GM19452 (cell line): Measurements from ENCODE around the gene OR2S2.
"Not testable (repeated sequence)": the region's sequence is repeated elsewhere in the genome, so short reads cannot be mapped to it uniquely, and the experiment has no call there.

Experiments used
- ATAC-seq: cut with Tn5 transposase; IDR thresholded peaks from one replicate; pipeline ENCODE4 v1.9.1; 2021; ENCODE audit not compliant: unreplicated experiment

Gene OR2S2

DNA sequence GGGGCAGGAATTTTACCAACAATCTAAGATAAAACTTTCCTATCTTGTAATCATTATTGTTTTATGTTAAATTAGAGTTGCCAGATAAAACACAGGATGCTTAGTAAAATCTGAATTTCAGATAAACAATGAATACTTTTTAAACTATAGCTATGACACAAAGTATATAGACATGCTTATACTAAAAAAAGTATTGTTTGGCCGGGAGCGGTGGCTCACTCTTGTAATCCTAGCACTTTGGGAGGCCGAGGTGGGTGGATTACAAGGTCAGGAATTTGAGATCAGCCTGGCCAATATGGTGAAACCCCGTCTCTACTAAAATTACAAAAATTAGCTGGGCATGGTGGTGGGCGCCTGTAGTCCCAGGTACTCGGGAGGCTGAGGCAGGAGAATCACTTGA lies 23.9 kb downstream of the OR2S2 start:
- not testable (repeated sequence) for ATAC-seq

DNA sequence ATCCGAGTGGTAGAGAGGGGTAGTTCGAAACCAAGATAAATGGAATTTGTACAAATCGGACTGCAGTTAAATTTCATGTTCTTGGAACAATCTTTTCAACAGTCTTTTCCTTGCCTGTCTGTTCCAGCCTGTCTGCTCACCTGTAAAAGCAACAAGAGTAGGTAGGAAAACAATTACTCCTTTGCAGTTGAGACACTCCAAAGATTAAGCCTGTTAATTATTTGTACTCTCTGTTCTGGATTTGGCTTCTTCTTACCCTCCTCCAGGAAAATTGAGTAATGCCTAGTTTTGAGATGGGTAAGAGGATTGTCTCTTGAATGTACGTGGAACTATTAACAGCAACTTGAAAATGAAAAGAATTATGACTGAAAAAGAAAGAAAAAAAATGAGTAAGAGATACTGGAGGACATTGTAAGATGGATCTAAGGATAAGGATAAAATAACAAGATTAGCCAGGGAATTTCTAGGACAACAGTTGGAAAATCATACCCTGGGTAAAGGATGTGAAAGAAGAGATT lies 24.3 kb downstream of the OR2S2 start:
- ATAC-seq, result no peak

DNA sequence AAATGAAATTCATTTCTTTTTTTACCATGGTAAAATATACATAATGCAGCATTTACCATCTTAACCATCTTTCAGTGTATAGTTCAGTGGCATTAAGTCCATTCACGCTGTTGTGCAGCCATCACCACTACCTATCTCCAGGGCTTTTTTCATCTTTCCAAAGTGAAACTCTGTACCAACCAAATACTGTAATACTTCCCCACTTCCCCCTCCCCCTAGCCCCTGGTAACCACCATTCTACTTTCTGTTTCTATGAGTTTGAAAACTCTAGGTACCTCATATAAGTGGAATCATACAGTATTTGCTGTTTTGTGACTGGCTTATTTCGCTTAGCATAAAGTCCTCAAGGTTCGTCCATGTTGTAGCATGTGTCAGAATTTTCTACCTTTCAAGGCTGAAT lies 25.2 kb downstream of the OR2S2 start:
- no peak for ATAC-seq

DNA sequence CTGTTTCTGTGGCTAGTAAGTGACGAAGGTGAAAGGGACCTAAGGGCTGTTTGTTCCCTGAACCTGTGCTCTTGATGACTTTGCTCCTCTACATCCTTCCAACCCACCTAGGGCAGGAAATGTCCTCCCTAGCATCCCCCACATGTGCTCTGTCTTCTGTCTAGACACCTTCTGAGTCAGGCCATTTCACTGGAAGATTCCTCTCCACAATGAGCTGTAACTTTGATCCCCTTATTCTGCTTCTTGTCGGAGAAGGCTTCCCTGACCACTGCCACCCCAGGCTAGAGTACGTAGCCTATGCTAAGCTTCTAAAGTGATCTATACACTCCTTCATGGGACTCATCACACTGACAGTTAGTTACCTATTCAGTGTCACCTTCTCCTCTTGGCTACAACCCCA lies 27.0 kb downstream of the OR2S2 start:
- no peak for ATAC-seq

DNA sequence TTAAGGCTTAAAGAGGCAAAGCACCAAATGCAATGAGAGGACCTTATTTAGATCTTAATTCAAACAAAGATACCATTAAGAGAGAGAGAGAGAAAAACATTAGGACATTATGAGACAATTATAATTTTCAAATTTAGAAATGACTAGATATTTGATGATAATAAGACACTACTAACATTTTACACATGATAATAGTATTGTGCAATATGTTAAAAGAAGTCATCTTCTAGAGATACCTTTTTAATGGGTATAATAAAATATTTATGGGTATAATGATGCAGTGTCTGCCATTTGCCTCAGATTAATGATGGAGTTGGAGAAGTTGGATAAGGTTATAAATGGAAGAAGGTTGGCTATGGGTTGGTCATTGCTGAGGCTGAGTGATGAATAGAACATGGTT lies 27.4 kb downstream of the OR2S2 start:
- ATAC-seq, result no peak

DNA sequence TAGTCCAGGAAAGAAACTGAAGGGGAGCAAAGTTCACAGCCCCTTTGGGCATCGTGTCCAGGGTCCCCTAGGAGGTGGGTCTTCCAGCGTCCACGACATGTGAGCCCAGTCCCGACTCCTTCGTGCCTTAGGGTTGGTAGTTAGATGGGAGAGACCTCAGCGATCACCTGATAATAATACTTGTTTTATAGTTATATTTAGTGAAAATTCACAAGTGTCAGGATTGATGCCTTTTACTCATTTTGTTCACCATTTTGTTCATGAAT lies 28.6 kb downstream of the OR2S2 start:
- no peak for ATAC-seq

DNA sequence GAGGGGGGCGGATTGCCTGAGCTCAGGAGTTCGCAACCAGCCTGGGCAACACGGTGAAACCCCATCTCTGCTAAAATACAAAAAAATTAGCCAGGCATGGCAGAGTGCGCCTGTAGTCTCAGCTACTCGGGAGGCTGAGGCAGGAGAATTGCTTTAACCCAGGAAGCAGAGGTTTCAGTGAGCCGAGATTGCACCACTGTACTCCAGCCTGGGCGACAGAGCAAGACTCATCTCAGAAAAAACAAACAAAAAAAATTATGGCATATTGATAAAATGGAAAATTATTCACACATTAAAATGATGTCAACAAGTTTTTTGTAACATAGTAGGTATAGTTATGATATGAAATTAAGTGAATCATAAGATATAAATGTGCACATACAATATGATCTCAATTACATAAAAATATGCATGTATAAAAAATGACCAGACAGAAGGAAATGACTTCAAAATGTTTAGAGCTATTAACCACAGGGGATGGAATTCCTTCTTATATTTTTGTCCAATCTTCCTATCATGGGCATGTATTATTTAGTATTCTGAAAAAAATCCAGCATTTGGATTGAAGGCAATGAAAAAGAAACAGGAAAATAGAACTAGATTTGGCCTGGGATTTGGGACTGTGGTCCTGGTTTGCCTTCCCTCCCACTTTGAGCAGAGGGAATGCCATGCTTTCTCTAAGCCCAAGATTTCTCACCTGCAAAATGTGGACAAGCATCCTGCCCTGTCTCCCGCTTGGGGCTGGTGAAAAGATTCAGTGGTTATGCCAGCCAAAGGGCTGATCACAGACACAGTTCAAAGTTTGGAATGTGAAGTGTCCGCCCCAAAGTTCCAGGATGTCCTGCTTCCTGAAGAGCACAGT lies 29.1 kb downstream of the OR2S2 start:
- ATAC-seq, result no peak

DNA sequence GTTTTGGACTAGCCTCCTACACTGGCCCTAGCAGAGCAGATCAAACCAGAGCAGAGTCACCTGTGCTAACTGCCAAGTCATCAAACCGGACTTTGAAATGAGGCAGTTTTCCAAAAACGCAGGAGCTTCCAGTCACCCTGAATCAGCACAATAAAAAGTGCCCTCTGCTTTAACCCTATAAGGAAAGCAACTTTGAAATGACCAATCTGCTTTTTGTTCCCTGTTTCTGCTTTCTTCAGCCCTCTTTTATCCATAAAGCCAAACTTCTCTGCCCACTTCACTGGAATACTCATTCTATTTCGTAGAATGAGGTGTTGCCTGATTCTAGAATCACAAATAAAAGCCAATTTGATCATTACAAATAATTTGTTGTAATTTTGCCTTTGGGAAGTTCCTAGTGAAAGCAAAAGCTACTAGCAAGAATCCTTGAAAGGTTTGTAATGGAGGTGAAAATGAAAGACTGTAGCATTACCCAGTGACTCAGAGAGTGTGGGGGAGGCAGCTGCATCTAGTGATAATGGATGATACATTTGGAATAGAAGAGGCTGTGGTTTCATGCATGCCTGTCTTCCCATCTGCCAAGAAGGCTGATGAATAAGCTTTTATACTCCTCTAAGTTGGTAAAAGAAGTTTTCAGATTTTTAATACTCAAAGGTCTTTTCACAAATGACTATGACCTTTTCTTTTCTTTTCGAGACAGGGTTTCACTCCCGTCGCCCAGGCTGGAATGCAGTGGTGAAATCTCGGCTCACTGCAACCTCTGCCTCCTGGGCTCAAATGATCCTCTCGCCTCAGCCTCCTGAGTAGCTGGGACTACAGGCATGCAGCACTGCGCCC lies 33.8 kb downstream of the OR2S2 start:
- ATAC-seq, result no peak

DNA sequence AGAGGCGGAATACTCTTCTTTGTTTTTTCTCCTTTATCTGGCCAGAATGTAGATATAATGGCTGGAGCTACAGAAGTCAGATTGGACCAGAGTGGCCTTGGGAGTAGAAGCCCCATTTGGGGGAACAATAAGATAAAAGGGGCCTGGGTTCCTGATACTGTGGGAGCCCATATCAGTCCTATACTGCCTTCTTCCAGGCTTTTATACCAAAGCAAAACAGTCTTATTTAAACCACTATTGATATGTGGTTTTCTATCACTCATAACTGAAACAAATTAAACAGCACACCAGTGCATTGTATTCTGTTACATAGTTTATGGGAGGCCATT lies 34.4 kb downstream of the OR2S2 start:
- no peak for ATAC-seq

DNA sequence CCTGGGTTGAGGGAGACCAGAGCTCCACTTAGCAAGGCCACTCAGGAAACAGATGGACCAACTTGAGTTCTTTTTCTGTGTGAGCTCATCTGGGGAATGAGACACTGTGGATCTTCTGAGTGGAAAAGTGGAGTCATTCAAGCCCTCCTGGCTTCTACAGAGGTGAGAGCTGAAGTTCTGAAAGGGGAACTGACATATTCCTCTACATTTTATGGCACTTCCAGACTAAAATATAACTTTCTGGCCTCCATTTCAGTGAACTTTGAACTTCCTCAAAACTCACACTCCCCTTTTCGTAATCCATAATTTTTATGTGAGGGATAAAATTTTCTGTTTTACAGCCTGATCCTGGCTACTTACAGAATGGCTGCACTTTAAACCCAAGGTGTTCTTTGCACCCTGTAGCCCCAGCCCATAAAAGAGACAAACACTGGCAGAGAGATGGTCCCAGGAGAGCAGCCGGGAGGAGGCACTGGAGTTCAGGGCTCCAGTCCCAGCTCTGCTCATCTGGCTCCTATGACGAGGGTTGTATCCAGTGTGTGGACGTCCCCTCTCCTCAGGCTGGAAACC lies 37.8 kb downstream of the OR2S2 start:
- no peak for ATAC-seq

DNA sequence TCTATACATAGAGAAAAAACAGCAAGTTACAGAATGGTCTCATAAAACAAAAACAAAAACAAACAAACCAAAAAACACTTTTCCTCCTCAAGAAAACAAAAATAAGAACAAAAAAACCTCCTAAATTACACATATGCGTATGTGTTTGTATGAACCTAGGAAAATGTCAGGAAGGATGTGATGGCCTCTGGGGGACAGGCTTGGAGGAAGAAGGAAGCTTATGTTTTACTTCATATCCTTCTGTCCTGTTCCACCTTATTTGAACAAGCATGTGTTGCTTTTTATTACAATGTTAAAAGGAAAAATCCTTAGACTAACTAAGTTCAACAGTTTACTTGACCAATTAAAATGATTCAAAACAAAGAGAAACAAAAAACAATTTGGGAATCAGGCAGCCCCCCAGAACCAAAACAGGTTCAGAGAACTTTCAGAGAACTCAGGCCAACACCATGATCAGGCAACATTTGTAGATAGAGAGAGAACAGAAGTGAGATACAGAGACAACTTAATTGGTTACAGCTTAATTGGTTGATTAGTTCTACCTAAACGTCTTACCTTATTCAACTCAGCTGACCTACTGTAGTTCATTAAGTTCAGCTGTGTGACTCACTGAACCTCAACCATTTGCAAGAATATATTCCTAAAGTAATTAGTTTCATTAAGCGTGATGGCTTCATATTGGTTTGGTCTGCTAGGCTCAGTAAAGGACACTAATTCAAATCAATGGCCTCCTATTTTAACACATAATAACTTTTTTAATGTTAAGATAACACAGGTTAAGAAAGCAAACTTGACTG lies 38.5 kb downstream of the OR2S2 start:
- no peak for ATAC-seq

DNA sequence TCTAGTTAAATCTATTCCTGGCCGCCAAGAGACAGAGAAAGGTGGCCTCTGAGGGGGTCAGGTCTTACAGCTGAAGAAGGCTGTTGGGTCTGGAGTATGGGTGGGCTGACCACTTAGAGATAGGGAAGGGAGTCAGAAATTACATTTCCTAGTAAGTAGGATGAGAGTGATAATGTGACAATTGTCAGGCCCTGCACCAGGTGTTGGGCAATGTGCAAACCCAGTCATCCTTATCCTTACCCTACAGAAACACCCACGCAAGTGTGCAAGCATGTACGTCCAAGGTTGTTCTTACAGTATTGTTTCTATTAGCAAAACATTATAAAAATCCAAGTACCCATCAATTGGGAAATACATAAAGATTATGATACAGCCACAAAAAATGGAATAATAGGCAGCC lies 39.2 kb downstream of the OR2S2 start:
- no peak for ATAC-seq

DNA sequence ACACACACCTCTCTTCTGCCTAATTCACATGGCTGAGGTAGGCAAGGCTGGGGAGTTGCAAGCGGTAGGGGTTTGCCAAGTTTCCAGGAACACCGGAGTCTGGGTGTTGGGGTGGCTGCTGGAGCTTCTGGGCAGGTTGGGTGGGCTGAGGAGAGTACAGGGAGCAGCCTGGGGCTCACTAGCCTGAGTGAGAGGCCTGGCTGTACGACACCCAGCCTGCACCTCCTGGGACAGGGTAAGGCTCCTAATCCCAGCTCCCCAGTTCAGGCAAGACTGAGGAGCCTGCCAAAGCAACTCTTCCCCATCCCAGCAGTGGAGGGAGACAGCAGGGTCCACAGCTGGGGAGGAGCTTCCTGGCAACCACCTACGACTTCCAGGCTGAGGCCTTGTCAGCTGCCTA lies 40.7 kb downstream of the OR2S2 start:
- no peak for ATAC-seq

DNA sequence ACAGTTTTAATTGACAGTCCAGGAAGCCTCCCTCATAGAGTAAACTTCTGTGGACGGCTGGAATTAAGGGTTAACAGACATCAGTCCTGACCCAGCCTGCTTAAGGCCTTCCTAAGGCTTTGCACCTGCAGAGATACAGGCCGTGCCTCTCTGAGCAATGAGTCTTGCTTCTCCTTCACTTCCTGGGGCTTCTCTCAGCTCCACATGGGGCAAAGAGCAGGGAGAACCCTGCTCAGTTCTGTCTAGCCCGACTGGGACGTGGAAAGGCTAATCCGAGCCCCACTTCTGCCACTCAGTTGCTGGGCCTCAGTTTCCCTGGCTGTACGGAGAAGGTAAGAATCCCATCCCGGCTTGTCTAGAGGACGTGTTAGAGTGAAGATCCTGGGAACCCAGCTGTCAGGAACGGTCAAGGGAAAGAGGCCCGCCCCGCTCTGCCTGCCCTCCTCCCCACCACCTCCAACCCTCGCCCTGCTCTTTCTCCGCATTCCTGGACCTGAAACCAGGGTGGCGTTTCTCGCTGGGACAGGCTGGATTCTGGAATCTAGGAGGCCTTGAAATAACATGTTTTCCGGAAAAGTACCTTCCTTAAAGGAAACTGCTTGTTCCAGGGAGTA lies 42.2 kb downstream of the OR2S2 start:
- ATAC-seq, result no peak

DNA sequence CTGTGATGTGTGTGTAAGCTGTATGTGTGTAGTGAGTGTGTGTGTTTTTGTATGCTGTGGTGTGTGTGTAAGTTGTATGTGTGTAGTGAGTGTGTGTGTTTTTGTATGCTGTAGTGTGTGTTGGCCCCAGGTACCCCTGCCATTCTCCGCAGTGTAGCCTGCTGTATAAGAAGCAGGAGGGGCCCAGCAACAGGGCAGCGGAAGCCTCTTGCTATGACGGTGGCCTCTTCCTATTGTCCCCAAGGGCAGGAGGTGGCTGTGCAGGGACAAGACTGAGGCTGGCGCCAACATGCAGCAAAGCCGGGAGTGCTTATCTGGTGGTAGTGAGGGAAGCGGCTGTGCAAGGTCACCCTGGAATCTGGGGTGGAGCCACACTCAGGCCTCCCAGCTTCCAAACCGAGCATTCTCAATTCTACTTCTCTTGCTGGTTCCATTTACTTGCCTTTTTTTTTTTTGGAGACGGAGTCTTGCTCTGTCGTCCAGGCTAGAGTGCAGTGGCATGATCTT lies 43.6 kb downstream of the OR2S2 start:
- ATAC-seq, result no peak

DNA sequence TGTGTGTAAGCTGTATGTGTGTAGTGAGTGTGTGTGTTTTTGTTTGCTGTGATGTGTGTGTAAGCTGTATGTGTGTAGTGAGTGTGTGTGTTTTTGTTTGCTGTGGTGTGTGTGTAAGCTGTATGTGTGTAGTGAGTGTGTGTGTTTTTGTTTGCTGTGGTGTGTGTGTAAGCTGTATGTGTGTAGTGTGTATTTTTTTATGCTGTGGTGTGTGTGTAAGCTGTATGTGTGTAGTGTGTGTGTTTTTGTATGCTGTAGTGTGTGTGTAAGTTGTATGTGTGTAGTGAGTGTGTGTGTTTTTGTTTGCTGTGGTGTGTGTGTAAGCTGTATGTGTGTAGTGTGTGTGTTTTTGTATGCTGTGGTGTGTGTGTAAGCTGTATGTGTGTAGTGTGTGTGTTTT lies 44.5 kb downstream of the OR2S2 start:
- ATAC-seq, result not testable (repeated sequence)

DNA sequence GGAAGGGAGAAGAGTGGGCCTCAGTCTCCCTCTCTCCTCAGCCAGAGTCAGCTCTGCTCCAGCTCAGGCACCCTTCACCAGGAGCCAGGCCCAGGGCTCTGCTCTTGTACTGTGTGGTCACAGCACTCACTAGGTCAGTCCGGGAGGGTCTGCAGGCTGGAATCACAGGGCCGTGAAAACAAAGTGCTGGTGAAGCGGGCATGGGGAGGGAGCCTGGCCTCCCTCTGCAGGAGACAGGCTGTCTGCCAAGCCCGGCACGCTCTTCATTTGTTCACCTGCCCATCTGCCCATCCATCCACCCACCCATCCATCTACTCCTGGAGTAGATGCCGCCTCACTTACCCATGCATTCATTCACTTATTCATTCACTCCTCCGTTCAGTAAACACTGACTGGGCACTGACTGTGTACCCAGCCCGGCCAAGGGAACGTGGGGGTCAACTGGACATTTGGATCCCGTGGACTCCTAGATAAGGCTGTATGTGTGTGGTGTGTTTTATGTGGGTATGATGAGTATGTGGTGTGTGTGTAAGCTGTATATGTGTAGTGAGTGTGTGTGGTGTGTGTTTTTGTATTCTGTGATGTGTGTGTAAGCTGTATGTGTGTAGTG lies 45.1 kb downstream of the OR2S2 start:
- ATAC-seq, result no peak

DNA sequence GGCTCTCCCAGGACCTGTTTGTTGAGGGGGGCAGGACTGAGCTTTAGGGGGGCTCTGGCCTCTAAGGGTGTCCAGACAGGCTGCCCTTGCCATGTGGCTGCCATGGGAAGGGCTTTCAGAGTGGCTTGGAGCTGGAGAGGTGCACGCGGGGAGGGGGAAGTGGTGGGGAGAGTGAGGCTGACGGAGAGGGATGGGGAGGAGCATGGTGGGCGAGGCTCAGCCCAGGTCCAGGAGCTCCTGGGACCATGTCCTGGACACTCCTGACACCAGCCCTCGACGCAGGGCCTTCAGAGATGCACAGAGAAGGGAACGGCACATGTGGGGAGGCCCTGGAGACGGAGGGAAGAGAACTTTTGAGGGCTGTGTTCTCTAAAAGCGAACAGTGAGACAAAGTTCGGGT lies 46.3 kb downstream of the OR2S2 start:
- ATAC-seq, result no peak

DNA sequence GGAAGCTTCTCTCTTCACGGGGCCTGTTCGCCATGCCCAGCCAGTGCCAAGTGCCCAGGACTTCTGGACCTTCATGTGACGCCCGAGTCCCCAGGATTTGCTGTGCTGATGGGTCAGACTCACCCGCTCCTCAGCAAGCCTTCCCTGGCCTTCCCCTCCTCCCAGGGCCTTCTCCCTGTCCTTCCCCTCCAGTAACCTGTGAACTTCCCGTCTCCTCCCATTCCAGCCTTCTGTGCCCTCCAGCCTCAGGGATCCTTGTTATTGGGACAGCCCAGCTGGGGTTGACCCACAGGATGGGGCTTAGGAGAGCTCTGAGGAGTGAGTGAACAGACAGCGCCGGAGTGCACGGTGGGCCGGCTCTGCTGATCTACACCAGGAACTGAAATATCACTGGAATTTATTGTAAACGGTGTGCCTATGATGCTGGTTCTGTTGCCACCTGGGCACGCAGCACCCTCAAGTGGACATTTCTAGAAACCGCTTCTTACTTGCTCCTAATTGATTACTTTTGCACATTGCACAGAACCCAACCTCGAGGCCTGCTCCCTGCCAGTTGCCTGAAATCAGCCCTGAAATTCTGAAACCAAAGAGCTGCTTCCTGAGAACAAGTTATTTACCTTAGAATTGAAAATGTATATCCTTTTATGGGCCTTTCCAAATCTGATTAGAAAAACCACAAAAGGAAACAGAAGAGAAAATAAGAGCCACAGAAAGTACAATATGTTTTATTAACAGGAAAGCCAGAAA lies 47.2 kb downstream of the OR2S2 start:
- ATAC-seq, result no peak
